ENCODE results near the gene NEGR1.

- TF ChIP-seq CTCF (IDR thresholded peaks at IDR 0.05) (no peak), POLR2A (IDR thresholded peaks at IDR 0.05) (no peak)
These were observed 270.6 kb downstream of the NEGR1 start for GRCh38 chr1:72011721-72012120.

Data from heart left ventricle (tissue), 13 donors.